OCI-LY3 (cell line): ENCODE measurements around the gene PRSS56.

Source experiments
- H2AFZ ChIP-seq: fragments of 200-600, 300-600 bp; shearing (Covaris generic); 2 replicates; pipeline ENCODE4 v1.6.0; 2014; ENCODE audit warnings: antibody characterized with exemption, low read depth, low read length
- H3K27ac ChIP-seq: fragments of 200-600, 300-600 bp; sonication (generic); 2 replicates; pipeline ENCODE4 v1.5.1; 2014; ENCODE audit warnings: mild to moderate bottlenecking, low read length, moderate library complexity, mixed read lengths
- H3K27me3 ChIP-seq: fragments of 200-600, 300-600 bp; sonication (generic); 2 replicates; pipeline ENCODE4 v1.6.1; 2014; ENCODE audit warnings: low read depth, low read length, mixed read lengths
- H3K36me3 ChIP-seq: fragments of 200-600, 300-600 bp; sonication (generic); replicated peaks from 2 replicates; pipeline ENCODE3; 2014; ENCODE audit warnings: low read depth, low read length, mixed read lengths
- H3K4me1 ChIP-seq: fragments of 300-600, 200-600 bp; sonication (generic); 2 replicates; pipeline ENCODE4 v1.6.1; 2014; ENCODE audit warnings: low read length, mixed read lengths
- H3K4me2 ChIP-seq: fragments of 200-600, 300-600 bp; sonication (generic); 2 replicates; pipeline ENCODE4 v1.6.1; 2014; ENCODE audit warnings: low read length, mixed read lengths
- H3K4me3 ChIP-seq: fragments of 300-600, 200-600 bp; sonication (generic); 2 replicates; pipeline ENCODE4 v1.5.1; 2014; ENCODE audit warnings: antibody characterized with exemption, mild to moderate bottlenecking, low read length, moderate library complexity
- H3K79me2 ChIP-seq: fragments of 300-600, 200-600 bp; shearing (Covaris generic); 2 replicates; pipeline ENCODE4 v1.6.1; 2014; ENCODE audit warnings: mild to moderate bottlenecking, low read length, mixed read lengths
- H3K9ac ChIP-seq: fragments of 300-600, 200-600 bp; shearing (Covaris generic); 2 replicates; pipeline ENCODE4 v1.6.0; 2014; ENCODE audit warnings: mild to moderate bottlenecking, low read length, moderate library complexity
- H3K9me3 ChIP-seq: fragments of 200-600, 300-600 bp; shearing (Covaris generic); 2 replicates; pipeline ENCODE4 v1.6.1; 2014; ENCODE audit warnings: low read length, mixed read lengths; ENCODE audit not compliant: insufficient read depth
- H4K20me1 ChIP-seq: fragments of 200-600, 300-600 bp; sonication (generic); 2 replicates; pipeline ENCODE4 v1.6.1; 2016; ENCODE audit warnings: low read length, mixed read lengths; ENCODE audit not compliant: insufficient read depth
- CTCF ChIP-seq: fragments of 200-600, 300-600 bp; sonication (generic); IDR thresholded peaks from 2 replicates; pipeline ENCODE4 v1.5.1; 2014; ENCODE audit warnings: antibody characterized with exemption, low read length, low read depth
- EZH2phosphoT487 ChIP-seq: fragments of 200-600 bp; shearing (Covaris generic); IDR thresholded peaks from 2 replicates; pipeline ENCODE4 v1.6.1; 2018; ENCODE audit warnings: antibody characterized with exemption, mixed run types, low read depth

Gene PRSS56

GRCh38 chr2:232541195-232541960 lies 21.2 kb downstream of the PRSS56 start:
- Histone ChIP-seq H3K9me3 (no peaks in the 10 kb centered on the region), H3K9ac (no peak overlapping the region), H3K27ac (no peak overlapping the region), H3K4me2 (no peak overlapping the region), H3K4me3 (no peak overlapping the region), H3K79me2 (no peaks in the 10 kb centered on the region), H3K36me3 (no peaks in the 10 kb centered on the region), H4K20me1 (no peaks in the 10 kb centered on the region), H2AFZ (no peak overlapping the region), H3K27me3 (no peaks in the 10 kb centered on the region), H3K4me1 (no peaks in the 10 kb centered on the region)
- TF ChIP-seq CTCF = no peak
- no peak for TF ChIP-seq EZH2phosphoT487

GRCh38 chr2:232541961-232542714 lies 21.9 kb downstream of the PRSS56 start:
- TF ChIP-seq EZH2phosphoT487 (no peak), CTCF (no peak)
- Histone ChIP-seq H3K79me2 (0 out of 2 replicates have a peak, but pooled peaks cover 7% of the 10 kb centered on the region), H3K36me3 (peaks cover 5% of the 10 kb centered on the region), H3K4me1 (no peaks in the 10 kb centered on the region), H3K4me3 (no peak overlapping the region), H2AFZ (no peak overlapping the region), H3K9me3 (no peaks in the 10 kb centered on the region), H3K4me2 (no peak overlapping the region), H3K27ac (no peak overlapping the region), H4K20me1 (no peaks in the 10 kb centered on the region), H3K27me3 (no peaks in the 10 kb centered on the region), H3K9ac (no peak overlapping the region)

DNA sequence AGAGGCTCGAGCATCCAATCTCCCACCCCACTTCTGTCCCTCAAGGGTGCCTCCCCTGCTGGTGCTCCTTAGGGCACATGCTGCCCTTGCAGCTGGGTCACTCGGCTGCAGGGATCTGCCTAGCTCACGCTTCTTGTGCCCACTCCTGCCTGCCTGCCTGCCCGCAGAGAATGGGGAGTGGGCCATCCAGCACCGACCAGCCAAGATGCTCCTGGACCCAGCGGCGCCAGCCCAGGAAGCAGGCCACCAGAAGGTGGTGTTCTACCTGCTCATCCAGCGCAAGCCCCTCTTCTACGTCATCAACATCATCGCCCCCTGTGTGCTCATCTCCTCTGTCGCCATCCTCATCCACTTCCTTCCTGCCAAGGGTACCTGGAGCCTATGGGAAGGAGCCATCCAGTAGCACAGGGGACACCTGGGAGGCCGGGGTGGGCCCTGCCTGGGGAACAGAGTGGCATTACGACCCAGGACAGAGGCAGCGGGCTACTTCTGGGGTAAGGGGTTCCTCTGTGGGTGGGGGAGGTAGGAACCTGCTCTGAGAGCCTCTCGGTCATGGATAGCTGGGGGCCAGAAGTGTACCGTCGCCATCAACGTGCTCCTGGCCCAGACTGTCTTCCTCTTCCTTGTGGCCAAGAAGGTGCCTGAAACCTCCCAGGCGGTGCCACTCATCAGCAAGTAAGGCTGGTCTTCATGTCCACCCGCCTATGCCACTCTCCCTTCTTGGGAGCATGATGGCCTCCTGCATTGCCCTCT lies 22.7 kb downstream of the PRSS56 start:
- no peak for TF ChIP-seq EZH2phosphoT487
- TF ChIP-seq CTCF = no peak
- Histone ChIP-seq H4K20me1 (no peaks in the 10 kb centered on the region), H3K36me3 (peaks cover 10% of the 10 kb centered on the region), H3K4me3 (no peak overlapping the region), H3K27me3 (no peaks in the 10 kb centered on the region), H3K9me3 (no peaks in the 10 kb centered on the region), H2AFZ (no peak overlapping the region), H3K27ac (no peak overlapping the region), H3K4me2 (no peak overlapping the region), H3K4me1 (no peaks in the 10 kb centered on the region), H3K79me2 (peaks cover 13% of the 10 kb centered on the region; the same call in 1 of the 2 replicates), H3K9ac (no peak overlapping the region)

GRCh38 chr2:232543491-232543890 lies 23.3 kb downstream of the PRSS56 start:
- no peak for TF ChIP-seq EZH2phosphoT487
- TF ChIP-seq CTCF = no peak
- Histone ChIP-seq H3K27me3 (no peaks in the 10 kb centered on the region), H3K79me2 (peaks cover 17% of the 10 kb centered on the region), H3K4me1 (no peaks in the 10 kb centered on the region), H4K20me1 (no peaks in the 10 kb centered on the region), H3K9ac (no peak overlapping the region), H3K36me3 (peaks cover 10% of the 10 kb centered on the region), H3K4me2 (no peak overlapping the region), H3K27ac (no peak overlapping the region), H2AFZ (no peak overlapping the region), H3K9me3 (no peaks in the 10 kb centered on the region), H3K4me3 (no peak overlapping the region)
